GM19395 (cell line): Measurements from ENCODE around the gene USP37.

Source experiments
- ATAC-seq: cut with Tn5 transposase; IDR thresholded peaks from one replicate; pipeline ENCODE4 v1.9.1; 2021; ENCODE audit warnings: mild to moderate bottlenecking, moderate library complexity; ENCODE audit not compliant: unreplicated experiment

Gene USP37, protein sequence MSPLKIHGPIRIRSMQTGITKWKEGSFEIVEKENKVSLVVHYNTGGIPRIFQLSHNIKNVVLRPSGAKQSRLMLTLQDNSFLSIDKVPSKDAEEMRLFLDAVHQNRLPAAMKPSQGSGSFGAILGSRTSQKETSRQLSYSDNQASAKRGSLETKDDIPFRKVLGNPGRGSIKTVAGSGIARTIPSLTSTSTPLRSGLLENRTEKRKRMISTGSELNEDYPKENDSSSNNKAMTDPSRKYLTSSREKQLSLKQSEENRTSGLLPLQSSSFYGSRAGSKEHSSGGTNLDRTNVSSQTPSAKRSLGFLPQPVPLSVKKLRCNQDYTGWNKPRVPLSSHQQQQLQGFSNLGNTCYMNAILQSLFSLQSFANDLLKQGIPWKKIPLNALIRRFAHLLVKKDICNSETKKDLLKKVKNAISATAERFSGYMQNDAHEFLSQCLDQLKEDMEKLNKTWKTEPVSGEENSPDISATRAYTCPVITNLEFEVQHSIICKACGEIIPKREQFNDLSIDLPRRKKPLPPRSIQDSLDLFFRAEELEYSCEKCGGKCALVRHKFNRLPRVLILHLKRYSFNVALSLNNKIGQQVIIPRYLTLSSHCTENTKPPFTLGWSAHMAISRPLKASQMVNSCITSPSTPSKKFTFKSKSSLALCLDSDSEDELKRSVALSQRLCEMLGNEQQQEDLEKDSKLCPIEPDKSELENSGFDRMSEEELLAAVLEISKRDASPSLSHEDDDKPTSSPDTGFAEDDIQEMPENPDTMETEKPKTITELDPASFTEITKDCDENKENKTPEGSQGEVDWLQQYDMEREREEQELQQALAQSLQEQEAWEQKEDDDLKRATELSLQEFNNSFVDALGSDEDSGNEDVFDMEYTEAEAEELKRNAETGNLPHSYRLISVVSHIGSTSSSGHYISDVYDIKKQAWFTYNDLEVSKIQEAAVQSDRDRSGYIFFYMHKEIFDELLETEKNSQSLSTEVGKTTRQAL

DNA sequence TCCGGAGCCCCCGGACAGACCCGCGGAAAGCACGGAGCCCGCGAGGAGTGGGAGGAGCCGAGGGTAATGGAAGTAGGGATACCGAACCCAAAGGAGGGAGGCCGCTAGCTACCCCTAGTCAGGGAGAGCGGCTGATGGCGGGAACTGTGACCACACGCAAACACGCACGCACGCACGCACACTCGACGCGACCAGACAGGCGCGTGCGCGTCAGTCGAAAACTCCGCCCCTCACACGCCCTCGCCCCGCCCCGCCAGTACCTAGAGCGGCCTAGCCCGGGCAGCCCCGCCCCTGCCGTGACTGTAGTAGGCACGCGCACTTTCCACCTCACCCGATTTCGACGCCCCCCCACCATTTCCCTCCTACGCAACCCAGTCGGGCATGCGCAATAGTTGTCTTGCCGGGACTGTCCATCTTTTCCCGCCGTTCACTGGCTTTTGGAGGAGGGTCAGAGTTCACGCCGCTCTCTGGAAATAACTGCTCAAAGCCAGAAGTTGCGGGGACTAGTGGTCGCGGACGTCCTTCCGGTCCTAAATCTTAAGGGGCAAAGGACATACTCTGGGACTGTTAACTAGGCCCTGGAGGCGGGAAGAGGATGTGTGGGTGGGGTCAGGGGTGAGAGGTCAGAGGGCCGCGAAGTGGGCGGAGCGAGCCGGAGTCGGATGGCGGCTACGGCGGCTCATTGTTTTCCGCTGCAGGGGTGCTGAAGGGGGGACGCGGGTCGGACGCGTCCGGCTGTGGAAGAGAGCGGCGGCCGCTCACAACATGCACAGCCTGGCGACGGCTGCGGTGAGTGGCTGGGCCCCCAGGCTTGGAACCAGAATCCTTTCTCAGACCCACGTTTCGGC, at the start of gene USP37, which contains the start of gene CNOT9:
Gene USP37, minus strand, starts transcription at position 162 of the 848 bp plus-strand sequence. CDS start 9,698 bp downstream, outside the sequence.
Gene CNOT9, plus strand, starts transcription at position 650 of the 848 bp plus-strand sequence. Its CDS starts 116 bp downstream, at position 766.
- peak; percentile 72 for ATAC-seq

DNA sequence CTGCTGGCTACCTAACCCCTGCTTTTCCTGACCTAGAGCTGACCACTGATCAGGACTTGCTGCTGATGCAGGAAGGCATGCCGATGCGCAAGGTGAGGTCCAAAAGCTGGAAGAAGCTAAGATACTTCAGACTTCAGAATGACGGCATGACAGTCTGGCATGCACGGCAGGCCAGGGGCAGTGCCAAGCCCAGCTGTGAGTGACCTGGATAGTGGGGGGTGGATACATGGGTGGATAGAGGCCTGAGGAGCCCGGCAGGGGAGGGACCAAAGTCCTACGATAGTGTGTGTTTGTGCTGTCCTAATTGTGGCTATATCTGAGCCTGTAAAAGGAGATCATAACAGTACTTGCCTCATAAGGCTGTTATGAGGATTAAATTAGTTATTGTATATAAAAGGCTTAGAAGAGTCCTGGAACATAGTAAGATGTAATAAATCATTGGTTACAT, 47.7 kb upstream of the USP37 start:
- no peak for ATAC-seq

DNA sequence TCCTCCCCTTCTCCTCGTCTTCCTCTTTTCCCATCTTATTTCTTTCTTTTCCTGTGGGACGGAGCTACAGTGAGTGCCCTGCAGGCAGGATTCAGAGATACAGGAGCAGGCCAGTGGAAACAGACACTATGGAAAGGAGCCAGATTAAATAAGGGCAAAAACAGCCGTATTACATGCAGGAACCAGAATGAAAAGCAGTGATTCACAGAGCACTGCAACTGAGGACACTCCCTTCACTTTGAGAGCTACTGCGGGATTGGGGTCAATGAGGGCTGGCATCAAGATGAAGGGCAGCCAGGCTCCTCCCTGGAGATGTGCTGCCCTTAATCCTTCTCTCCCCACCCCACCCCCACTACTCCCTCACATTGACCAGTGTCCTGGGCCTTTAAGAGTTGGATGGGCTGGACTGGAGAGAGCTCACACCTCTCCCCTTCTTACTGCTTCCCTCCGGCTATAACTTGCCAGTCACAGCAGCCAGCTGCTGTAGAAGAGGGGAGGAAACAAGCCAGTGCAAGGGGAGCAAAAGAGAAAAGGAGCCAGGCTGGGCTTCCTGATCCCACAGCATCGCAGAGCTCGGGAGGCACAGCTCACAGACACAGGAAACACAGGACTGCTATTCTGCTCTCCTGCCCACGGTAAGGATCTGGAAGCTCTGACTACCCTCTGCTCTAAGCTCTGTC, 39.4 kb upstream of the USP37 start, which contains the start of gene PLCD4:
Gene PLCD4, plus strand, starts transcription at position 464 of the 680 bp plus-strand sequence. CDS start 7,841 bp downstream, outside the sequence.
- no peak for ATAC-seq

DNA sequence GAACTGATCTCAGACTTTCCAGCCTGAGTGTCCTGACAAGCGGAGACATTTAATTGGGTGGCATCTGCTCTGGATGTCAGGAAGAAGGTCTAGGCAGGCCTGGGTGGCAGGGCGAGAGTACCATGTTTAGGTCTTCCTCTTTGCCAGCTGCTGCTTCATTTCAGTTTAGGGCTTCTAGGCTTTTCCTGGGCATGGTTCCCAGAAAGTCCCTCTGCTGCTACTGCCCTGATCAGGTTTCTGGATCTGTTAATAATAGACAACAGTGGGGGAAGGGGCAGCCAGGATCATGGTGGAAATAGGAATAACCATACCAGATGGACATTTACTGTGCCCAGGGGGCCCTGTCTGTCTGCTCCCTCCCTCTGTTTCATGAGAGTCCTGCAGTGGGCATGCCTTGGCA, 37.3 kb upstream of the USP37 start:
- no peak for ATAC-seq

DNA sequence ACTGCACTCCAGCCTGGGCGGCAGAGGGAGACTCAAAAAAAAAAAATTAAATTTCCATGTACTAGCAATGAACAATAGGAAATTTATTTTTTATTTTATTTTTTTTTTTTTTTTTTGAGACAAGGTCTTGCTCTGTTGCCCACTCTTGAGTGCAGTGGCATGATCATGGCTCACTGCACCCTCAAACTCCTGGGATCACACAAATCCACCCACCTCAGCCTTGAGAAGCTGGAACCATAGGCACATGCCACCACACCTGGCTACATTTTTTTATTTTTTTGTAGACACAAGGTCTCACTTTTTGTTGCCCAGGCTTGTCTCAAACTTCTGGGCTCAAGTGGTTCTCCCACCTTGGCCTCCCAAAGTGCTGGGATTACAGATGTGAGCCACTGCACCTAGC, 17.4 kb upstream of the USP37 start:
- no peak for ATAC-seq

DNA sequence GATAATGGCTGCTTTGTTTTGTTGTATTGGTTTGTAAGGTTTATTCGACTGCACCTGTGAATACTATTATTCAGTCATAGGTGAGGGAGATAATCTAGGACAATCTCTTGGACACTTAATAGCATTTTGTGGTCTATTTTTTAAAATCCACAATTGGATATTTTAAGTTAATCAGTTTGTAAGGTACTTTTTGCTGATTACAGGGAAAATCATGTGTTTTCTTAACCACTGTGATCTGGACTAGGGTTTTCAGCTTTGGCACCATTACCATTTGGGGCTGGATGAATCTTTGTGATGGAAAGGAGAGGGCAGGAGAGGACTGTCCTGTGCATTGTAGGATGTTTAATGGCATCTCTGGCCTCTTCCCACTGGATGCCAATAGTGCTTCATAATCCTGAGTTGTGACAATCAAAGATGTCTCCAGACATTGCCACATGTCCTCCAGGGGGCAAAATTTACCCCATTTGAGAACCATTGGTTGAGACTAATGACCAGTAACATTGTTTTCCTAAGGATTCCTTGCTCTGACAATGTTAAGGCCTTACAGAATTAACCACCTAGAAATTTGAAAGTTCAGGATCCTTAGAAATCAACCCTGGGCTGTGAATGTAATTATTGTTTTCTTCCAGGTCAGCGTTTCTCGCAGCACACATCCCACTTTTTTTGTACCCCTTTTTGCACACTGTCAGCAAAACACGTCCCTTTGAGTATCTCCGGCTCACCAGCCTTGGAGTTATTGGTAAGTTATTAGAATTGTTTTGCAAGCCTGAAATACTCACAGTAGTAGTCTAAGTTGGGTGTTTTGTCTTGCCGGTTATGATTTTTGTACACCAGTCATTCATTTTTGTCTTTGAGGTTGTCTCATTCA, 16.1 kb upstream of the USP37 start:
- no peak for ATAC-seq

DNA sequence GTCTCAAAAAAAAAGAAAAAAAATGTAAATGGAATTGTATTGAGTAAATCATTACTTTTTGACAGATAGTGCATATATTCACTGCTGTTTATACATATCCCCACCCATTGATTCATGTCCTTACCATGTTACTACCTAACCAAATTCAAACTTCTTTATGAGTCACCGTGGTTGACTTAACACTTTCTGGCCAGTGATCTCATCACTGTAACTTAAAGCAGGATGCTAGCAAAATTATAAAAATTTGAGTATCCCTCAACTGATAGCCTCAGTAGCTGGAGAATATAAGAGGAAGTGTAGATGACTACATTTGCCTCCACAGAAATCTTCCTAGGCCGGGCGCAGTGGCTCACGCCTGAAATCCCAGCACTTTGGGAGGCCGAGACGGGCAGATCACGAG, 13.9 kb upstream of the USP37 start:
- no peak for ATAC-seq

DNA sequence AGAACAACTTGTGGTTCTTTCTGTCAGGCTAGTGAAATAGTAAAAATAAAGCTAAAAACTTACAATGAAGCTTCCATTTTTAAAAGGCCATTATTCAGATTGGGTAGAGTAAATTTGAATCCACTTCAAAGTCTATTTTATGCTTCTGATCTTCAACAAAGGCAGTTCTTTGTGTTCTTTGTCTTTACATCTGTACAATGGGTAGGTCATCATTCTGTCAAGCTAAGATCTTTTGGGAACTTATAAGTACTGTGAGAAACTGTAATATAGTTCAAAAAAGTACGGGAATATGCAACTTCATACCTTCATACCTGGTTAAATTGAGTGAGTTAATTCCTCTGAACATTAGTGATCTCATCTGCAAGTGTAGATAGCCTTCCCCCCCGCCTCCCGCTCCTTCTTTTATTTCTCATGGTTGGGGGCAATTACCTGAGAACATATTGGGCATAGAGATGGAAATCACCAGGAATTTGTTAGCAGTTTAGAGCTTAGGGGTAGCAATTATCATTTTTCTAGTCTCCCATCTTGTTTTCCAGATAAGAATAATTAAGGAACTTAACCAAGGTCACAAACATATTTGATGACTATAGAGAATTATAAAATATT, 10.2 kb upstream of the USP37 start:
- no peak for ATAC-seq

DNA sequence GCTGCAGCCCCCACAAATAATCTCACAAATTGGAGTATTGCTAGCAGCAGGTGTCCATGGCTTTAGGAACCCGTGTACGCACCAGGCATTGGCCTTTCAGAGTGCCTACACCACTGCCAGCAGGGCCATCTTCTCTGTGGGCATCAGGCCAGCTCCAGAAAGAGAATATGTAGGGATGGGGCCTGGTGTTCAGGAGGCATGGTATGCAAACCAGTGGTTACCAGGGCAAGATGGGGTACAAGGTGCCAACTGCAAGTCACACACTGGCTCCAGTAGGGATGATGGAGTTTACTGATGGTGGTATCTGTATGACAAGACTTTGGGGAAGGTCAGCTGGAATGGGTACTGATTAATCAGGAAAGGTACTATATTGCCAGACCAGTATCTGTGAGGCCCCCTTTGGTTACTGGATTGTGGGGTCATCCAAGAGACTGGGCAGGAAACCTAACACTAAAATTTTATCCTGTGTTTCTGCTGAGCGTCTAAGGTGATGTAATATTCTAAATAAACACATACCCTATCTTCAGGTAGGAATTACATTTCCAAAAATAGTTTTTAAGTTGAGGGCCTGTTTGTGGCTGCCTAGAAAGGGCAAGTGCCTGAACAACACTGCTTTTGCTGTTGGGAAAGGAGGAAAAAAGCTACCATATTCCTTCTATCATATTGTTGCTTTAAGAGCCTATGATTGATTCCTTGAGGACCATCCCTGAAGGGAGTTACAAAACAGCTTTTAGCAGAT, 9.5 kb upstream of the USP37 start:
- no peak for ATAC-seq

DNA sequence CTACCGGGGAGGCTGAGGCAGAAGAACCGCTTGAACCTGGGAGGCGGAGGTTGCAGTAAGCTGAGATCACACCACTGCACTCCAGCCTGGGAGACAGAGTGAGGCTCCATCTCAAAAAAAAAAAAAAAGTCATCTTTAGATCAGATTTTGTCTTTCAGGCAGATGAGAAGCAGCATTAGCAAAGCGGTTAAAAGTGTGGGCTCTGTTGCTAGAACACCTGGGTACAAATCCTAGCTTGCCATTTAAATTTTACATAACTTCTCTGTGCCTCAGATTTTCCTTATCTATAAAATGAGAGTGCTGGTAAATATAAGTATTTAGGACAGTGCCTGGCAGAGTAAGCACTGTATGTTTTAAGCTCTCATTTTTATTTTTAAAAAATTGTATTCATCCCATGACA, 8.7 kb upstream of the USP37 start:
- no peak for ATAC-seq

DNA sequence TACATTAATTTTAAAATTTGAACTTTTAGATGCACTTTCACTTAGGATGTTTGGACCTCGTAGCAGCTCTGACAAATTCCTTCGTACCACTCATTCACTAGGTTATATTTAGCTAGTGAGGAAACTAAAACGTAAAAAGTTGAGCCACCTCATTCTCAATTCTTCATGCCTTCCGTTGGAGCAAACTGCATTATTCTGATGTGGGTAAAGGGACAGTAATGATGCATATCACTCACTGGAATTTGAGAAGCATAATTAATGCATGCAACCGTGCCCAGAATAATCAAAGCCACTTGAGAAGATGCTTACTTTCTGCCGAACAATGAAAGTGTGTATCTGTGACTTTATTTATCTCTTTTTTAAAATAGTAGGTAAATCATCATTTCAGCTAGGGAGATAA, 2.7 kb upstream of the USP37 start:
- no peak for ATAC-seq

DNA sequence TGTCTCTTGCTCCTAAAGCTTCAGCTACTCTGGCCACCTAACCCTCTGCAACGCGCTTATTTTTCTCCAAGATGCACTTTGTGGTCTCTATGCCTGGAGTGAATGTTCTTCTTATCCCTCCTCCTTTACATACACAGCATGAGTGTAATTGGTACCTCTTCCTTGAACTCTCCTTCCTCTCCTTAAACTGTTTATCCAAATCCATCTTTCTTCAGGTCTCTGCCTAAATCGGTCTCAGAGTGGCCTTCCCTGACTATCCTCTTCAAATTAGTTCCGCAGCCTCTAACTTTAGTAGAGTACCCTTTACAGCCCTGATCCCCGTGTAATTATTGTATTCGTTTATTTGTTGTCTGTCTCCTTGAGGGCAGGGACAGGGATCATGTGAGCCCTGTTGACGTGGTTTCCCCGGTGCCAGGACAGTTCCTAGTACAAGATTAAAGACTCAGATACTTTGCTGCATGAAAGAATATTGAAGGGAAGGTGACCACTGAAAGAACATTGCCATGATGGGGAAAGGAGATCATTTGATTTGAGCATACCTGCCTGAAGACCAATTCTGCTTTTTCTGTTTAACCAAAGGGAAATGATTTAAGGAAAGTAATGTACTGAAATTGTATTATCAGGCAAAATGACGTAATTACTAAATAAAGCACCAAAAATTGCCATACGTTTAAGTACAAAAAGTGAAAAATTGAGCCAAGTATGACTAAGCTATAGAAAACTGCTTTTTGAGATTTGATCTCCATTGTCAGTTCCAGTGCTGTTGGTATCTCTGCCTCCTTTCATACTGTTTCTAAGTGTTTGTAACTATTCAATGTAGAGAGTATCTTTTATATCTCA, 1.7 kb upstream of the USP37 start:
- no peak for ATAC-seq

DNA sequence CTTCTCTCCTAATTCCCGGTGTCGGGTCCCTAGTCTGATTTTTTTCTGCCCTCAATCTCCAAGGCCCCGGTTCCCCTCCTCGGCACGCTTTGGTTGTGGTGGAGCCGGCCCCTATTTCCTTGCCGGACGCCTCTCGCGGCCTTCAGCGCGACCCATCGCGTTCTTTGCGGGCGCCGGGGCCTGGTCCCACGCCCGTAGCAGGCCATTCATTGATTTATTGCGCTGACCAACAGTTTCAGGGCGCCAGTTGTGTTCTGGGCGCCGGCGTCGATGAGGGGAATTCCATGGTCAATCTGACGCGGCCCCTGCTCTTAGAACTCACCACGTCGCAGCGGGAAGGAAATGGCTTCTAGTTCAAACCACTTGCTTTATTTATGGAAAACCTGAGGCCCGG, 884 bp upstream of the USP37 start:
- peak; percentile 27 for ATAC-seq

DNA sequence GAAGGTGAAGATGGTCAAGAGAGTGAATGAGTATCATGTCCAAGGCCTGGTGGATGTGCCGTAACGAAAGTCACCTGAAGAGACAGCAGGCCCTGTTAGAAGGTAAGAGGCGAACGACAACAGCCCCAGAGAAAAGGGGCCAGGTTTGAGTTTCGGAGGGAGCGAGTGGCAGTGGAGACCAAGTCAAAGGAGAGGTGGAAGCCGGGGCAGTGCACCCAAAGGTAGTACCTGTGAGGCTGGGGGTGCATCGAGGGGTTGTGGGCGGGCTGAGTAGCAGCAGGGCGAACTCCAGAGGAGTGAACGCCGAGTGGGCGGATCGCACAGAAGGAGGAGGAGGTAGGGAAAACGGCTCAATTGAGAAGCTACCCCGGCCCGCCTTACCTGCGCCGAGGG, 358 bp downstream of the USP37 start:
- ATAC-seq: peak; percentile 49

DNA sequence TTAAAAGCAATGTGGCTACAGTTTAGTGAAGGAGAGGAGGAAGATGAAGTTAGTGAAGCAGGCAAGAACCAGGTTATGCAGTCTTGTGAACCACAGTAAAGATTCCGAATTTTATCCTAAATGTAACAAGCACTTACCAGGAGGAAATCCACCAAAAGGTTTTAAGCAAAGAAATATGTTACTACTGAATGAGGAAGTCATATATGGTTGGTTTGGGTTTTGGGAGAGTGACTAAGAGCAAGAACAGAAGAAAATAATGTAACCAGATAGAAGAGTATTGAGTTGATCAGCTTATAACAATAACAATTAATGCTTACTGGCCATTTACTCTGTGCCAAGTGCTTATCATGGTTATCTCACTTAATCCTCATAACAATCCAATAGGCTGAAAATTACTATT, 1.9 kb downstream of the USP37 start:
- ATAC-seq: no peak

DNA sequence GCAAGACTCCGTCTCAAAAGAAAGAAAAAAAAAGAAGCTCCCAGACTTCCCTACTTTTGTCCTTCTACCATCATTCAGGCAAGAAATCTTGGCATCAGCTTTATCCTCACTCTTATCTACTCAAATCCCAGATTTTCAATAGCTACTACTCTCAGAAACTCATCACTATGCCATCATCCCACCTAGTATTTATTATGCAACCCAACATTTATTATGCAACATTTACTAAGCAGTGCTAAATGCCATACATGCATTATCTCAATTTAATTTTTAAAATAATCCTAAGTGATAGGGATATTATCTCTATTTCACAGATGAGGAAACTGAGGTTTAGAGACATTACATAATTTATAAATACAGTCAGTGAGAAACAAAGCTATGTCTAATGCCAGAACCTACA, 4.1 kb downstream of the USP37 start:
- no peak for ATAC-seq

DNA sequence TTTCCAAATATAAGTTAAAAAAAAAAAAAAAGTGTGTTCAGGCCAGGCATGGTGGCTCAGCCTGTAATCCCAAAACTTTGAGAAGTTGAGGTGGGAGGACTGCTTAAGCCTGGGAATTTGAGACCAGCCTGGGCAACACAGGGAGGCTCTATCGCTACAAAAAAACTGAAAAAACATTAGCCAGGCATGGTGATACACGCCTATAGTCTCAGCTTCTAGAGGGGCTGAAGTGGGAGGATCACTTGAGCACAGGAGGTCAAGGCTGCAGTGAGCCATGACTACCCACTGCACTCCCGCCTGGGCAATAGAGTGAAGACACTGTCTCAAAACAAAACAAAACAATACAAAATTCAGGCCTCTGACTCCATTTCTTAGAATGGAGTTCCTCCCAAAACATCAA, 9.2 kb downstream of the USP37 start:
- ATAC-seq: no peak
